K562 (cell line): ENCODE measurements around the gene SLC4A2. TPM values are rescaled to one million over a fixed set of nuclear protein-coding genes. Genes with fewer than 3 reads are reported as not detected.

Experiments
- ASH1L ChIP-seq: fragments of 450-650 bp; IDR thresholded peaks from 2 replicates; pipeline ENCODE4 v1.6.1; 2018; ENCODE audit warnings: borderline replicate concordance, mild to moderate bottlenecking, low read depth; ENCODE audit not compliant: partially characterized antibody
- CBFA2T2 ChIP-seq: fragments of 450-650 bp; conservative IDR thresholded peaks from 2 replicates; pipeline ENCODE4 v1.6.1; 2017; ENCODE audit warnings: mild to moderate bottlenecking
- EHMT2 ChIP-seq: fragments of 450-650 bp; IDR thresholded peaks from 2 replicates; pipeline ENCODE4 v1.6.1; 2018; ENCODE audit warnings: antibody characterized with exemption
- ESRRB ChIP-seq: fragments of 250-450 bp; sonication (Bioruptor Pico); IDR thresholded peaks from 2 replicates; pipeline ENCODE4 v1.5.0; 2020; ENCODE audit warnings: mild to moderate bottlenecking, moderate library complexity, borderline replicate concordance
- FOSL1 ChIP-seq: fragments of 200-800 bp; sonication (Bioruptor generic); conservative IDR thresholded peaks from 2 replicates; pipeline ENCODE4 v1.6.1; 2016; ENCODE audit warnings: missing genetic modification characterization, missing compliant biosample characterization
- JUNB ChIP-seq: fragments of 450-650 bp; formaldehyde crosslinking; conservative IDR thresholded peaks from 2 replicates; pipeline ENCODE4 v1.4.0; 2020; ENCODE audit warnings: mild to moderate bottlenecking
- KLF16 ChIP-seq: IDR thresholded peaks from 2 replicates; pipeline ENCODE4 v1.6.1; 2016; ENCODE audit warnings: antibody characterized with exemption
- MITF ChIP-seq: IDR thresholded peaks from 2 replicates; pipeline ENCODE4 v1.6.1; 2014; ENCODE audit warnings: antibody characterized with exemption
- NCOA2 ChIP-seq, 2 experiments: fragments of 450-650 bp; IDR thresholded peaks; 2 replicates each; pipeline ENCODE4 v1.6.1; 2018; ENCODE audit warnings: mild to moderate bottlenecking in 2 of 2, moderate library complexity in 1 of 2; ENCODE audit not compliant: partially characterized antibody in 2 of 2
- NFE2L1 ChIP-seq: fragments of 450-650 bp; IDR thresholded peaks from 2 replicates; pipeline ENCODE4 v1.6.1; 2016; ENCODE audit warnings: missing genetic modification characterization, low read depth, mild to moderate bottlenecking, missing compliant biosample characterization, moderate library complexity, borderline replicate concordance
- POLR3G ChIP-seq: IDR thresholded peaks from 2 replicates; pipeline ENCODE4 v1.6.1; 2011; ENCODE audit not compliant: insufficient read length, insufficient replicate concordance; ENCODE audit errors: extremely low read depth
- PRMT5 ChIP-seq: sonication (generic); formaldehyde crosslinking; IDR thresholded peaks from 2 replicates; pipeline ENCODE4 v1.5.0; 2020; ENCODE audit warnings: missing genetic modification reagents
- PTTG1 ChIP-seq: fragments of 450-650 bp; IDR thresholded peaks from 2 replicates; pipeline ENCODE4 v1.6.1; 2016; ENCODE audit warnings: low read depth, mild to moderate bottlenecking, missing genetic modification characterization, missing compliant biosample characterization
- RBM17 ChIP-seq: fragments of 200-400 bp; formaldehyde crosslinking; IDR thresholded peaks from 2 replicates; pipeline ENCODE4 v1.6.1; 2017; ENCODE audit warnings: low read depth, mild to moderate bottlenecking, low read length, borderline replicate concordance
- SRSF1 ChIP-seq: fragments of 200-400 bp; formaldehyde crosslinking; IDR thresholded peaks from 2 replicates; pipeline ENCODE4 v1.6.1; 2017; ENCODE audit warnings: mild to moderate bottlenecking, low read depth, low read length, moderate library complexity
- TAF15 ChIP-seq: fragments of 200-400 bp; formaldehyde crosslinking; IDR thresholded peaks from 2 replicates; pipeline ENCODE4 v1.6.1; 2017; ENCODE audit warnings: mild to moderate bottlenecking, low read depth, low read length, moderate library complexity
- TARDBP ChIP-seq: fragments of 450-650 bp; IDR thresholded peaks from 2 replicates; pipeline ENCODE4 v1.6.1; 2016
- TOE1 ChIP-seq, 2 experiments: fragments of 450-650 bp in 1 of 2; sonication (generic) in 1 of 2; formaldehyde crosslinking in 1 of 2; IDR thresholded peaks; 2 replicates each; pipeline versions ENCODE4 v1.7.1 to v1.8.0; 2016 to 2022; ENCODE audit warnings: borderline replicate concordance in 2 of 2, mild to moderate bottlenecking in 2 of 2, antibody characterized with exemption in 1 of 2, inconsistent platforms in 1 of 2, low read depth in 1 of 2, missing genetic modification reagents in 1 of 2, moderate library complexity in 1 of 2
- ZFX ChIP-seq: sonication (generic); formaldehyde crosslinking; IDR thresholded peaks from 2 replicates; pipeline ENCODE4 v1.8.0; 2022; ENCODE audit warnings: mild to moderate bottlenecking, missing genetic modification reagents, moderate library complexity
- ZNF134 ChIP-seq: fragments of 250-450 bp; sonication (Bioruptor Pico); conservative IDR thresholded peaks from 2 replicates; pipeline ENCODE4 v1.4.0; 2020
- ZNF212 ChIP-seq: fragments of 450-650 bp; formaldehyde crosslinking; IDR thresholded peaks from 2 replicates; pipeline ENCODE4 v1.4.0; 2020; ENCODE audit warnings: mild to moderate bottlenecking
- ZNF324 ChIP-seq: fragments of 250-450 bp; sonication (Bioruptor Pico); IDR thresholded peaks from 2 replicates; pipeline ENCODE4 v1.4.0; 2020; ENCODE audit warnings: mild to moderate bottlenecking
- ZNF445 ChIP-seq: fragments of 250-450 bp; sonication (Bioruptor Pico); IDR thresholded peaks from 2 replicates; pipeline ENCODE4 v1.4.0; 2020; ENCODE audit warnings: low read depth, mild to moderate bottlenecking, moderate library complexity
- ZNF830 ChIP-seq: fragments of 250-450 bp; sonication (Bioruptor Pico); IDR thresholded peaks from 2 replicates; pipeline ENCODE4 v1.5.0; 2021; ENCODE audit warnings: mild to moderate bottlenecking
- polyA plus RNA-seq, 8 experiments: library from polyadenylated mRNA; depleted of rRNA in 4 of 8; stranded (reverse) in 5 of 8; unstranded in 3 of 8; fragments of >200 nt; fragmentation: Nextera tagmentation in 2 of 8; fragmentation: Illumina TruSeq in 1 of 8; extraction: Ambion mirVana in 2 of 8; extraction: Trizol in 1 of 8; gene quantifications; 2 replicates each; pipeline versions ENCODE4 v1.2.1 to v1.2.3, GENCODE V29; 2011 to 2014; ENCODE audit warnings: inconsistent platforms in 1 of 8, missing spikeins in 1 of 8
- total RNA-seq, 7 experiments: library from RNA; depleted of rRNA in 6 of 7; stranded (reverse); fragments of >200 nt in 6 of 7; fragmentation: Illumina TruSeq in 2 of 7; extraction: Trizol in 2 of 7; gene quantifications; 2 replicates each; pipeline versions ENCODE4 v1.2.1 to v1.2.3, GENCODE V29; 2011 to 2021; ENCODE audit warnings: low replicate concordance in 1 of 7
- TF ChIP-seq, protein P1 (sequence below): IDR thresholded peaks from 2 replicates; pipeline ENCODE4 v1.6.1; 2012; ENCODE audit warnings: low read depth, low read length, improper control_type of control experiment, borderline replicate concordance
- TF ChIP-seq, protein P2 (sequence below), 2 experiments: fragments of 450-650 bp; IDR thresholded peaks; 2 replicates each; pipeline ENCODE4 v1.6.1; 2016

SLC4A2 gene
- total and polyA plus RNA-seq, 9 of the 15 experiments (the other 6 are each of a cell fraction or from before 2014, with no cell fraction given), result 11.4 to 375 (median 130) TPM

DNA sequence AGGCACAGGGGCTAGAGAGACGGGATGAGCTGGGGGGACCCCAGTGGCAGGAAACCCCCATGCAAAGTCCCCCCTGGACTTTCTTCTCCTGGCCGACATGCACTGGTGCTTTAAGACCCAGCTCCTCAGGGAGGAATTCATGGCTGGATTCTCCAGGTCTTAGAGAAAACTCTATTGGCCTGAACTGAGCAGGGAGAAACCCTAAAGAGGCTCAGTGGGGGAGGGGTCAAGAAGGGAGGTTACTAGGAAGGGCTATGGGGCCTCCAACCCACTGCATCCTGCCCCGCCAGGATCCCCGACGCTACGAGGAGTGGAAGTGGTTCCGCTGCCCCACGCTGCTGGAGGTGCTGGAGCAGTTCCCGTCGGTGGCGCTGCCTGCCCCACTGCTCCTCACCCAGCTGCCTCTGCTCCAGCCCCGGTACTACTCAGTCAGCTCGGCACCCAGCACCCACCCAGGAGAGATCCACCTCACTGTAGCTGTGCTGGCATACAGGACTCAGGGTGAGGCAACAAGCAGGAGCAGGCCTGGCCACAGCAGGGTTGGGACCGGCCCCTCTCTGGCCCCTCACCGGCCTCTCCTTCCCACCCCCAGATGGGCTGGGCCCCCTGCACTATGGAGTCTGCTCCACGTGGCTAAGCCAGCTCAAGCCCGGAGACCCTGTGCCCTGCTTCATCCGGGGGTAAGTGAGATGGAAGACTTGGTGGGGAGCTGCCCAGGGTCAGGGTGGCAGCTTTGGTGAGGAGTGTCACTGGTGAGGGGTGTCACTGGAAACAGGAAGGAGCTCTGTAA is 48.9 kb upstream of the SLC4A2 start (continued):
- TF ChIP-seq, protein P1, sequence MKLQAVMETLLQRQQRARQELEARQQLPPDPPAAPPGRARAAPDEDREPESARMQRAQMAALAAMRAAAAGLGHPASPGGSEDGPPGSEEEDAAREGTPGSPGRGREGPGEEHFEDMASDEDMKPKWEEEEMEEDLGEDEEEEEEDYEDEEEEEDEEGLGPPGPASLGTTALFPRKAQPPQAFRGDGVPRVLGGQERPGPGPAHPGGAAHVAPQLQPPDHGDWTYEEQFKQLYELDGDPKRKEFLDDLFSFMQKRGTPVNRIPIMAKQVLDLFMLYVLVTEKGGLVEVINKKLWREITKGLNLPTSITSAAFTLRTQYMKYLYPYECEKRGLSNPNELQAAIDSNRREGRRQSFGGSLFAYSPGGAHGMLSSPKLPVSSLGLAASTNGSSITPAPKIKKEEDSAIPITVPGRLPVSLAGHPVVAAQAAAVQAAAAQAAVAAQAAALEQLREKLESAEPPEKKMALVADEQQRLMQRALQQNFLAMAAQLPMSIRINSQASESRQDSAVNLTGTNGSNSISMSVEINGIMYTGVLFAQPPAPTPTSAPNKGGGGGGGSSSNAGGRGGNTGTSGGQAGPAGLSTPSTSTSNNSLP, result no peak
- no peak for TF ChIP-seq PTTG1 (tag)
- TF ChIP-seq CBFA2T2, result no peak; the same call in 1 of the 2 replicates
- TF ChIP-seq ZNF445 (CRISPR knock-in tag), result no peak
- peak; percentile 75 for TF ChIP-seq ZFX
- TF ChIP-seq ASH1L, result no peak
- peak; percentile 76 for TF ChIP-seq TOE1 (IDR thresholded peaks at IDR 0.05; ENCODE audit: borderline replicate concordance)
- TF ChIP-seq TOE1 (CRISPR knock-in tag; IDR thresholded peaks at IDR 0.05; ENCODE audit: borderline replicate concordance, low read depth), result no peak
- no peak for TF ChIP-seq ZNF324 (CRISPR knock-in tag)
- TF ChIP-seq JUNB (CRISPR knock-in tag), result no peak
- TF ChIP-seq TARDBP, result no peak
- TF ChIP-seq, protein P2, sequence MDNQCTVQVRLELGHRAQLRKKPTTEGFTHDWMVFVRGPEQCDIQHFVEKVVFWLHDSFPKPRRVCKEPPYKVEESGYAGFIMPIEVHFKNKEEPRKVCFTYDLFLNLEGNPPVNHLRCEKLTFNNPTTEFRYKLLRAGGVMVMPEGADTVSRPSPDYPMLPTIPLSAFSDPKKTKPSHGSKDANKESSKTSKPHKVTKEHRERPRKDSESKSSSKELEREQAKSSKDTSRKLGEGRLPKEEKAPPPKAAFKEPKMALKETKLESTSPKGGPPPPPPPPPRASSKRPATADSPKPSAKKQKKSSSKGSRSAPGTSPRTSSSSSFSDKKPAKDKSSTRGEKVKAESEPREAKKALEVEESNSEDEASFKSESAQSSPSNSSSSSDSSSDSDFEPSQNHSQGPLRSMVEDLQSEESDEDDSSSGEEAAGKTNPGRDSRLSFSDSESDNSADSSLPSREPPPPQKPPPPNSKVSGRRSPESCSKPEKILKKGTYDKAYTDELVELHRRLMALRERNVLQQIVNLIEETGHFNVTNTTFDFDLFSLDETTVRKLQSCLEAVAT (IDR thresholded peaks at IDR 0.05), result no peak
- no peak for TF ChIP-seq TAF15
- no peak for TF ChIP-seq NFE2L1
- TF ChIP-seq FOSL1 (tag), result no peak
- TF ChIP-seq ZNF134 (CRISPR knock-in tag), result 0 out of 2 replicates have a peak, but pooled peaks have one; percentile 30
- no peak for TF ChIP-seq EHMT2
- TF ChIP-seq PRMT5 (CRISPR knock-in tag), result no peak
- no peak for TF ChIP-seq ZNF830 (CRISPR knock-in tag)
- TF ChIP-seq ESRRB, result no peak
- no peak for TF ChIP-seq RBM17
- no peak for TF ChIP-seq KLF16
- no peak for TF ChIP-seq SRSF1
- TF ChIP-seq POLR3G, result no peak
- TF ChIP-seq ZNF212 (CRISPR knock-in tag), result no peak
- TF ChIP-seq NCOA2 (IDR thresholded peaks at IDR 0.05; ENCODE audit: partially characterized antibody in 2 of 2), result no peak
- no peak for TF ChIP-seq MITF
